Epithelial cell of proximal tubule (primary cell): ENCODE results near the gene FGF22. TPM values are rescaled to one million over a fixed set of nuclear protein-coding genes. Genes with fewer than 3 reads are reported as not detected.

Experiments
- DNase-seq: peaks from one replicate; pipeline ENCODE4 v3.0.0-alpha.2; 2011; ENCODE audit warnings: low read depth
- H3K4me3 ChIP-seq: 2 replicates; pipeline ENCODE4 v1.5.1; 2011; ENCODE audit warnings: low read depth, mild to moderate bottlenecking, low read length
- total RNA-seq: library from RNA; depleted of rRNA; stranded (reverse); fragments of >200 nt; gene quantifications from 2 replicates; pipeline ENCODE4 v1.2.3, GENCODE V29; 2015
- TF ChIP-seq, protein P1 (sequence below): conservative IDR thresholded peaks from 2 replicates; pipeline ENCODE4 v1.5.1; 2012; ENCODE audit warnings: low read depth, mild to moderate bottlenecking, low read length

The FGF22 gene
- total RNA-seq, 1 donor from 2014 or later = not detected

DNA sequence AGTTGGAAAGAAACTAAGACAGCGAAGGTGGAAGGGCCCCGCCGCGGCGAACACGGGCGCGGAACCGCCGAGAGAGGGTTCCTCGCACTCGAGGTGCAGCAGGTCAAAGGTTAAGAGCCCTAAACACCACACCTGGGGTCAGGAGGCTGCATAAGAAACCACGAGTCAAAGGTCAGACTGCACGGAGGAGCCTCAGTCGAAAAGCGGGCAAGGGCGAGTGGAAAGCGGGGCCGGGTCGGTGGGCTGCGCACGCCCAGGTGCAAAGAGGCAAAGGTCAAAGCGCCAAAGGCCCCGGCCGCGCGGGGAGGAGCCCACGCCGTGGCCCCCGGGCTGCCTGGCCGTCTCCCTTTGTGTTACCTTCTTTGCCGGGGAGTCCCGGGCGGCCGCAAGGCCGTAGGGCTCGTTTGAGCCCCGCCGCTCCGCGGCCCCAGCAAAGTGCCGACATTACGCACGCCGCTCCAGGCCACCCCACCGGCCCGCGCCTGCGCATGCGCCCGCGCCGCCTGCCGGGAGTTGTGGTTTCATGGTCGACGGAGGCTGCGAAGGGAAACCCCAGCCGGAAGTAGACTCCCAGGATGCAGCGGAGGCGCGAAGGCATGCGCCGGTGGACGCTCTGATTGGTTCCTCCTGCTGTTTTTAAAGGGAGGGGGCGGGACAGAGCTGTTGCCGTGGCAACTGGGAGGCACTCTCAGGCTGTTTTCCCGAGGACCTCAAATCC lies 6.5 kb upstream of the FGF22 start, which contains the start of gene POLRMT:
TSS of gene POLRMT (minus strand) at position 470 of the 718 bp plus-strand sequence. CDS start at position 445, 25 bp downstream.
- H3K4me3 ChIP-seq = peak within 1 kb of the TSS; percentile 89
- peak; percentile 71 for DNase-seq
- TF ChIP-seq, protein P1, sequence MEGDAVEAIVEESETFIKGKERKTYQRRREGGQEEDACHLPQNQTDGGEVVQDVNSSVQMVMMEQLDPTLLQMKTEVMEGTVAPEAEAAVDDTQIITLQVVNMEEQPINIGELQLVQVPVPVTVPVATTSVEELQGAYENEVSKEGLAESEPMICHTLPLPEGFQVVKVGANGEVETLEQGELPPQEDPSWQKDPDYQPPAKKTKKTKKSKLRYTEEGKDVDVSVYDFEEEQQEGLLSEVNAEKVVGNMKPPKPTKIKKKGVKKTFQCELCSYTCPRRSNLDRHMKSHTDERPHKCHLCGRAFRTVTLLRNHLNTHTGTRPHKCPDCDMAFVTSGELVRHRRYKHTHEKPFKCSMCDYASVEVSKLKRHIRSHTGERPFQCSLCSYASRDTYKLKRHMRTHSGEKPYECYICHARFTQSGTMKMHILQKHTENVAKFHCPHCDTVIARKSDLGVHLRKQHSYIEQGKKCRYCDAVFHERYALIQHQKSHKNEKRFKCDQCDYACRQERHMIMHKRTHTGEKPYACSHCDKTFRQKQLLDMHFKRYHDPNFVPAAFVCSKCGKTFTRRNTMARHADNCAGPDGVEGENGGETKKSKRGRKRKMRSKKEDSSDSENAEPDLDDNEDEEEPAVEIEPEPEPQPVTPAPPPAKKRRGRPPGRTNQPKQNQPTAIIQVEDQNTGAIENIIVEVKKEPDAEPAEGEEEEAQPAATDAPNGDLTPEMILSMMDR = no peak

DNA sequence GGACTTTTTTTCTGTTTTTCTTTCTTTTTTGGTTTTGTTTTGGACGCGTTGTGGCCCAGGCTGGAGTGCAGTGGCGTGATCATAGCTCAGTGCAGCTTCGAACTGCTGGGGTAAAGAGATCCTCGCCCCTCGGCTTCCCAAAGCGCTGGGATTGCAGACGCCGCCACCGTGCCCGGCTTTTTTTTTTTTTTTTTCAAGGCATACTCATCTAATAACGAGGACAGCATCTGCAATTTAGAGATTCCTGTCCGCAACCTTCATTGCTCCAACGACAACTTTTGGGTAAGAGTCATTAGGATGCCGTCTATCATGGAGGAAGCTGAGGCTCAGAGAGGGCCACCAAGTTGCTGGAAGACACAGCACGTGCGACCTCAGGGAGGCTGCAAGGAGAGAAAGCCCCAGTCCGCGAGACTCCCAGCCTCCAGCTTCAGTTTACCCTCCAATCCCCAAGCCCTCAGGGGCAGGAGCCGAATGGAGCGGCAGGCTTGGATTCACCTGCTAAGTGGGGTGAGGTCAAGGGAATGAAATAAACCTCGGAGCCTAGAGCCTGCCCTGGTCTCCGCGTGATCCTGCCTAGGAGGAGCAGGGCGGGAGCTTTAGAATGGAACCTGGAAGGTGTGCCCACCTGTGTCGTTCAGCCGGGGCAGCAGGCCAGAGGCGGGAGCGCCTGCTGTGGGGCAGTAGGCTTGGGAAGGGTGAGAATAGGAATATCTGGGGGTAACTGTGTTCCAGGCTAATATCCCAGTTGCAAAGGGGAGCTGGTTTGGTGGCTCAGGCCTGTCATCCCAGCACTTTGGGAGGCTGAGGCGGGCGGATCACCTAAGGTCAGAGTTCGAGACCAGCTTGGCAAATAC lies 5.7 kb upstream of the FGF22 start:
- no peak for DNase-seq
- TF ChIP-seq, protein P1 = no peak
- H3K4me3 ChIP-seq = peak overlapping the region; percentile 89

DNA sequence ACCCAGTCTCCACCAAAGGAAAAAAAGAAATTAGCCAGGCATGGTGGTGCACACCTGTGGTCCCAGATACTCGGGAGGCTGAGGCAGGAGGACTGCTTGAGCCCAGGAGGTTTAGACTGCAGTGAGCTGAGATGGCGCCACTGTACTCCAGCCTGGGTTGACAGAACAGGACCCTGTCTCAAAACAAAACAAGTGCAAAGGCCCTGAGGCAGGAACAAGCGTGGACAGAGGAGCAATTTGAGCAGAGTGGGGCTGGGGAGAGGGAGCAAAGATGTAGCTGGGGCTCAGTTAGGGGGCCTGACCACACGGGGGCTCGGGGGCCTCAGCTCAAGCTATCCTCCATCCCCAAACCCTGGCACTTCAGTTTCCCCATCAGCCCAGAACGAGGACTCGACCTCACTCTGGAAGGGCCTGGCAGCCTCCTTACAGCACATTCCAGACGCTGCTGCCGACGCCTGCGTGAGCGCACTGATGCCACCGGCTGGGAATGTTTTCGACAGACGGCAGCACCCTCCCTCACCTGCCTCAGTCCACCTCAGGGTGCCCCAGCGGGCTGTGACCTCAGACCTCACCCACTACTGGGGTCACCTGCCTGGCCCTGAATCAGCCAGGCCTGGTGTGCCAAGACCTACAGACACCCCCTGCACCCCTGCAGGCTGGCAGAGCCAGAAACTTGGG lies 4.6 kb upstream of the FGF22 start:
- TF ChIP-seq, protein P1 = no peak
- DNase-seq = no peak
- no peak overlapping the region for H3K4me3 ChIP-seq

DNA sequence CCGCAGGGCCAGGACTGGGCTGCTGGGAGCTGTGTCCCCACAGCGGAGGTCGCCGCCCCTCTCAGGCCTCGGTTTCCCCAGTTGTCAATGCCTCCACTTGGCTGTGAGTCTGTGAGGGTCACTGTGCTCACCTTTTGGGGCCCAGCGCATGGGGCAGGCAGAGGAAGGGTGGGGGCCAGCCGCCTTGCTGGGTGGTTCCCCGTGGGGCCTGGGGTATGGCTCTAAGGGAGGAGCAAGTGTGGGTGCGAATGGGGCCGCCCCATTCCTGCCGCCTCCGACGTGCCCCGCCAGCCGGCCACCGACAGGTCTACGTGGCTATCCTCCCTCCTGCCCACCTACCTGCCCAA lies 800 bp upstream of the FGF22 start:
- H3K4me3 ChIP-seq = peak overlapping the region; percentile 52
- TF ChIP-seq, protein P1 = no peak
- DNase-seq = no peak

DNA sequence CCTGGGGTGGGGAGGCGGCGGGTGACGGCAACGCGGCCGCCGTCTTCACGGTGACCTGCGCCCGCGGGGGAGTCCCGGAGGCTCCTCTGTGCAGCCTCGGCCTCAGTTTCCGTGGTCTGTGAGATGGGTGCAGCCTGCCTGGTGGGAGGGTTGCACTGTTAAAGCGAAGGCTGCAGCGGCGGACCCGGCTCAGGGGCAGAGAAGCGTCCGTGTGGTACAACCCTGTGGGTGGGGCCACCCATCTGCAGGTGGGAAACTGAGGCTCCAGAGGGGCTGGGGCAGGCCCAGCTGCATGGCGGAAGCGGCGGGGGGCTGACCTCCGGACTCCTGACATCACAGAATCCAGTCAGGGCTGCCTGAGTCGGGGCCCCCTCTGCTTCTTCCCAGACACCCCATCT lies 481 bp downstream of the FGF22 start:
- H3K4me3 ChIP-seq = peak overlapping the region; percentile 35
- TF ChIP-seq, protein P1 = no peak
- DNase-seq = no peak

DNA sequence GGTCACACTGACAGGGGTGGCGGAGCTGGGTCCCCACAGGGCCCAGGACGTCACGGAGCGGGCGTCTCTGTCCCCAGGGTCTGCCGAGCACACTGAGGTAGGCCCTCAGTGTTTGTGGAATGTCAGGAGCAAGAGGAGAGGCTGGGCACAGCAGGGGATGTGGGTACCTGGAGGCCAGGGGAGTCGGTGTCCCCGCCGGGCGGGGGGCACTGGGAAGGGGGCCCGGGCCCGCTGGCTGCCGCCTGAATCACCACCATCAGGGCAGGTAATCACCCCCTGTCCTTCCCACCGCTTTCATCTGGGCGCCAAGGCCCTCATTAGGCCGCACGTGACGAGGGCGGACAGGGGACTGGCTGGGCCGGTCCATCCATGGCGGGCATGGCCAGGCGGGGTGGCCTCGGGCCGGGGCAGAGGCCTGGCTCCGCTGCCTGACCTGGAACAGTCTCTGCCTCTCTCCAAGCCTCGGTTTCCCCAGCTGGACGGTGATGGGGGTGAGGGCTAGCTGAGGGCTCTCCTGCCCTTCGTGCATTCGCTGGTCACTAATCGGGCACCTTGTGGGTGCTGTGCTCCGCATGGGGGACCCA lies 1.0 kb downstream of the FGF22 start:
- DNase-seq = no peak
- H3K4me3 ChIP-seq = no peak overlapping the region
- TF ChIP-seq, protein P1 = no peak
